Progenitor cell of endocrine pancreas (in vitro differentiated cells): ENCODE results near the gene CPEB3. TPM values are rescaled to one million over a fixed set of nuclear protein-coding genes. Genes with fewer than 3 reads are reported as not detected.

Experiments used
- DNase-seq: peaks from one replicate; pipeline ENCODE4 v3.0.0; 2021; ENCODE audit warnings: low spot score; ENCODE audit not compliant: unreplicated experiment
- H3K27ac Mint-ChIP-seq: 2 replicates; pipeline ENCODE4 v1.8.0; 2021; ENCODE audit warnings: mild to moderate bottlenecking, moderate library complexity, mixed read lengths
- H3K27me3 Mint-ChIP-seq: 2 replicates; pipeline ENCODE4 v1.8.0; 2021; ENCODE audit warnings: mixed read lengths
- H3K36me3 Mint-ChIP-seq: 2 replicates; pipeline ENCODE4 v1.8.0; 2022; ENCODE audit warnings: mixed read lengths; ENCODE audit not compliant: insufficient read depth
- H3K4me1 Mint-ChIP-seq: 2 replicates; pipeline ENCODE4 v1.8.0; 2021; ENCODE audit warnings: low read depth, mixed read lengths
- H3K4me3 Mint-ChIP-seq: 2 replicates; pipeline ENCODE4 v1.8.0; 2021; ENCODE audit warnings: low read depth, mild to moderate bottlenecking, moderate library complexity, mixed read lengths
- H3K9me3 Mint-ChIP-seq: 2 replicates; pipeline ENCODE4 v1.8.0; 2021; ENCODE audit warnings: low read depth, mixed read lengths
- CTCF ChIP-seq: fragments of 200-600 bp; sonication (generic); IDR thresholded peaks from one replicate; pipeline ENCODE4 v1.5.0; 2021; ENCODE audit warnings: antibody characterized with exemption, mild to moderate bottlenecking; ENCODE audit not compliant: unreplicated experiment
- total RNA-seq: library from RNA; stranded (reverse); gene quantifications from 2 replicates; pipeline ENCODE4 v1.2.1, GENCODE V29; 2021

Gene CPEB3
- total RNA-seq, 1 donor from 2014 or later, result 2.1 TPM

GRCh38 chr10:92130622-92131274, 160.1 kb downstream of the CPEB3 start:
- H3K27ac Mint-ChIP-seq, result no peak overlapping the region
- H3K4me1 Mint-ChIP-seq, result peaks cover 6% of the 10 kb centered on the region
- no peaks in the 10 kb centered on the region for H3K27me3 Mint-ChIP-seq
- no peak for DNase-seq
- TF ChIP-seq CTCF, result no peak
- H3K4me3 Mint-ChIP-seq, result no peak overlapping the region
- H3K36me3 Mint-ChIP-seq, result peaks cover 4% of the 10 kb centered on the region
- H3K9me3 Mint-ChIP-seq, result peaks cover 11% of the 10 kb centered on the region

- no peak overlapping the region for H3K4me3 Mint-ChIP-seq
- H3K36me3 Mint-ChIP-seq, result no peaks in the 10 kb centered on the region
- peaks cover 24% of the 10 kb centered on the region for H3K4me1 Mint-ChIP-seq
- no peak for TF ChIP-seq CTCF
- DNase-seq, result no peak
- no peaks in the 10 kb centered on the region for H3K9me3 Mint-ChIP-seq
- H3K27ac Mint-ChIP-seq, result no peak overlapping the region
- no peaks in the 10 kb centered on the region for H3K27me3 Mint-ChIP-seq
Measured at GRCh38 chr10:92126100-92126650, 164.7 kb downstream of the CPEB3 start.

- Mint-ChIP-seq H3K27me3 (no peaks in the 10 kb centered on the region), H3K27ac (no peak overlapping the region), H3K4me1 (peaks cover 24% of the 10 kb centered on the region), H3K36me3 (no peaks in the 10 kb centered on the region), H3K4me3 (no peak overlapping the region), H3K9me3 (no peaks in the 10 kb centered on the region)
- no peak for TF ChIP-seq CTCF
- DNase-seq, result no peak
Measured at GRCh38 chr10:92125144-92125543, 165.7 kb downstream of the CPEB3 start.

DNA sequence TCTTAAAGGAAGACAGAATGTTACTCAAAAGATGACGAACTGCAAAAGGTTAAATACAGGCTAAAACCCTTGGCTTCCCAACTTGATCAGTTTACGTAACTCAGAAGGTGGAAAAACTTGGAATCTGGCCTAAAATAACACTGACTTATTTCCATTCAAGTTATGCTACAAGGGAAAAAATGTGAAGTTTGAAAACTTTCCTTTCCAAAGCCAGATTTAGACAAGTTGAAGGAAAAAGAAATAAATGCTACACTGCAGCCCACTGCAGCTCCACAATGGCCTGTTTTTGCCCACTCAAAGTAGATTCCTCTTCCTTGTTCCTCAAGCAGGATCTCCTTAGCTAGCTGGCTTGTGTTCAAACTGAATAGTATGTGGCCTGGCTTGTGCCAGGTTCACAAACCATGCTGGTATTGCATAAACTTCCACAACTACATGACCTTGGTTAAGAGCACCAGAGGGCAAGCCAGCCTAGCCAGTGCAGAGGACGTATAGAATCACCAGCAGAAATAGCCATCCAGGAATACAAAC, 166.2 kb downstream of the CPEB3 start:
- Mint-ChIP-seq H3K4me1 (peaks cover 24% of the 10 kb centered on the region), H3K36me3 (no peaks in the 10 kb centered on the region), H3K27me3 (no peaks in the 10 kb centered on the region), H3K27ac (no peak overlapping the region), H3K4me3 (no peak overlapping the region), H3K9me3 (no peaks in the 10 kb centered on the region)
- TF ChIP-seq CTCF, result no peak
- no peak for DNase-seq

- Mint-ChIP-seq H3K27me3 (no peaks in the 10 kb centered on the region), H3K9me3 (no peaks in the 10 kb centered on the region), H3K4me1 (peaks cover 24% of the 10 kb centered on the region), H3K27ac (no peak overlapping the region), H3K4me3 (no peak overlapping the region), H3K36me3 (no peaks in the 10 kb centered on the region)
- TF ChIP-seq CTCF, result no peak
- no peak for DNase-seq
Measured at GRCh38 chr10:92124020-92124419, 166.9 kb downstream of the CPEB3 start.
